ENCODE data around the gene LPAR1.

DNA sequence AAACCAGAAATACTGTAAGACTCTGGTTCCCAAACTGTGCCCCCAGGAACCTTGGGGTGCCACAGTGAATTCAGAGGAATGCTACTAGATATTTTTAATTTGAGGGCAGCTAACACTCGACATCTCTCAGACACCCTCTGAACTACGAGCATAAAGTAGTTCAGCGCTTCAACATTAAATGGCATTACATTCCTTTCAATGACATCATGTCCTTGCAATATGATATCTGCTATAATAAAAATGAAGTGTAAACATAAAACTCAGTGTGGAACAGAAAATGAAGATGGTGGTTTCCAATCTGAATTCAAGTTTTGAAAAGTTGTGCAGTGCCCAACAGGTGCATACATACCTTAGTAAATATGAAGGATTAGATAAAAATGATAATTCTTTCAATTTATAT, 116.1 kb downstream of the LPAR1 start:
- TF ChIP-seq, protein P1, sequence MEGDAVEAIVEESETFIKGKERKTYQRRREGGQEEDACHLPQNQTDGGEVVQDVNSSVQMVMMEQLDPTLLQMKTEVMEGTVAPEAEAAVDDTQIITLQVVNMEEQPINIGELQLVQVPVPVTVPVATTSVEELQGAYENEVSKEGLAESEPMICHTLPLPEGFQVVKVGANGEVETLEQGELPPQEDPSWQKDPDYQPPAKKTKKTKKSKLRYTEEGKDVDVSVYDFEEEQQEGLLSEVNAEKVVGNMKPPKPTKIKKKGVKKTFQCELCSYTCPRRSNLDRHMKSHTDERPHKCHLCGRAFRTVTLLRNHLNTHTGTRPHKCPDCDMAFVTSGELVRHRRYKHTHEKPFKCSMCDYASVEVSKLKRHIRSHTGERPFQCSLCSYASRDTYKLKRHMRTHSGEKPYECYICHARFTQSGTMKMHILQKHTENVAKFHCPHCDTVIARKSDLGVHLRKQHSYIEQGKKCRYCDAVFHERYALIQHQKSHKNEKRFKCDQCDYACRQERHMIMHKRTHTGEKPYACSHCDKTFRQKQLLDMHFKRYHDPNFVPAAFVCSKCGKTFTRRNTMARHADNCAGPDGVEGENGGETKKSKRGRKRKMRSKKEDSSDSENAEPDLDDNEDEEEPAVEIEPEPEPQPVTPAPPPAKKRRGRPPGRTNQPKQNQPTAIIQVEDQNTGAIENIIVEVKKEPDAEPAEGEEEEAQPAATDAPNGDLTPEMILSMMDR (conservative IDR thresholded peaks at IDR 0.05 in 1 of 2, IDR thresholded peaks at IDR 0.05 in 1 of 2; ENCODE audit: low read depth in 1 of 2, low read length in 2 of 2): no peak
- TF ChIP-seq EZH2 (IDR thresholded peaks at IDR 0.05; ENCODE audit: low read length, missing control alignments): no peak

Measured in fibroblast of lung (primary cell).